Naive thymus-derived CD8-positive, alpha-beta T cell (primary cell): ENCODE results near the gene IFIT1. TPM values are rescaled to one million over a fixed set of nuclear protein-coding genes. Genes with fewer than 3 reads are reported as not detected.

ENCODE experiments used
- ATAC-seq, 2 donors: fragments of 150-1000 bp; cut with Tn5 transposase in 1 of 2; sonication (Bioruptor Pico), chemical (Tn5 transposase) in 1 of 2; 1 replicate in 1 of 2; 2 replicates in 1 of 2; pipeline ENCODE4 v1.10.0; 2021; ENCODE audit warnings: mild to moderate bottlenecking in 2 of 2, moderate library complexity in 2 of 2
- POLR2A ChIA-PET: fragments of 350-600 bp; sonication (Branson Sonifier 250); formaldehyde crosslinking; loops from one replicate; lab custom pipeline; 2021; ENCODE audit warnings: antibody characterized with exemption; lab: Charles Lee
- DNase-seq, 10 donors: peaks; one replicate each; pipeline versions ENCODE4 v3.0.0 to v3.0.0-alpha.2; 2020 to 2022
- H3K27ac Mint-ChIP-seq, 10 donors: one replicate each; pipeline ENCODE4 v1.8.0; 2020 to 2022; ENCODE audit warnings: mild to moderate bottlenecking in 10 of 10, mixed read lengths in 10 of 10, moderate library complexity in 4 of 10, inconsistent platforms in 1 of 10
- H3K27me3 Mint-ChIP-seq, 5 donors: one replicate each; pipeline ENCODE4 v1.8.0; 2021 to 2022; ENCODE audit warnings: mixed read lengths in 5 of 5
- H3K36me3 Mint-ChIP-seq, 3 donors: one replicate each; pipeline ENCODE4 v1.8.0; 2020 to 2022; ENCODE audit warnings: mixed read lengths in 3 of 3, mild to moderate bottlenecking in 2 of 3, inconsistent platforms in 1 of 3
- H3K4me1 Mint-ChIP-seq, 4 donors: one replicate each; pipeline ENCODE4 v1.8.0; 2021 to 2022; ENCODE audit warnings: mixed read lengths in 4 of 4
- H3K4me3 Mint-ChIP-seq, 10 donors: one replicate each; pipeline ENCODE4 v1.8.0; 2020 to 2022; ENCODE audit warnings: mild to moderate bottlenecking in 10 of 10, mixed read lengths in 10 of 10, moderate library complexity in 6 of 10, inconsistent platforms in 1 of 10
- H3K9me3 Mint-ChIP-seq, 9 donors: one replicate each; pipeline ENCODE4 v1.8.0; 2020 to 2022; ENCODE audit warnings: mixed read lengths in 9 of 9, mild to moderate bottlenecking in 3 of 9, inconsistent platforms in 1 of 9, moderate library complexity in 1 of 9
- polyA plus RNA-seq, 3 donors: library from polyadenylated mRNA; unstranded; fragments of 300-500 nt; fragmentation: Illumina TruSeq; gene quantifications; one replicate each; pipeline ENCODE4 v1.2.3, GENCODE V29; 2021
- total RNA-seq, 8 experiments: library from RNA in 2 of 8; stranded (reverse) in 2 of 8; gene quantifications; one replicate each; pipeline ENCODE4 v1.2.3 and lab custom pipeline; 2021 to 2026

Gene IFIT1
- total and polyA plus RNA-seq, 5 experiments from 2014 or later: 1.0 to 6.9 (median 2.9) TPM

- POLR2A ChIA-PET: no interaction called here
- peaks cover 0 to 22% (median under 1%) of the 10 kb centered on the region in 4 donors for H3K4me1 Mint-ChIP-seq
- H3K36me3 Mint-ChIP-seq: peaks cover 1 to 10% (median 2%) of the 10 kb centered on the region in 3 donors
- ATAC-seq (no peak), DNase-seq (no peak)
- peaks cover 3 to 25% (median 11%) of the 10 kb centered on the region in 5 donors for H3K27me3 Mint-ChIP-seq
- peaks cover 0 to 5% (median 0%) of the 10 kb centered on the region in 9 donors for H3K9me3 Mint-ChIP-seq
- H3K27ac Mint-ChIP-seq: no peak overlapping the region
- H3K4me3 Mint-ChIP-seq: no peak overlapping the region
These were observed 40.4 kb upstream of the IFIT1 start for GRCh38 chr10:89351780-89352597.

DNA sequence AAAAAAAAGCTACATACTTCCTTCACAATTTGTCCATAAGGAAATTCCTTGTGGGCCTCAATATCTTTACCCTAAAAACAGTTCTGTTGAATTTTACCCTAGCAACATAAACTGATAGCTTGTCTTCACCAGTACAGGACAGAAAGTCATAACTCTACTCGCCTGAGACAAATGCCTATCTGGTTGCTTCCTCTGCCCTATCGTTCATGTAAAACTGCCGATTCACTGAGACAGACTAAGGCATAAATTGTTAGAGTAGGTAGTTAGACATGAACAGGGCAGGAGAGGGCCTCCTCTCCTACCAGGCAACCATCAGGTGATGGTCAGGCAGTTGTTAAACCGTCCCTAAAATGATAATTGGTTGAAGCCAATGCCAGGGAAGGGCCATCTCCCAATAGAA lies 39.6 kb upstream of the IFIT1 start:
- Mint-ChIP-seq H3K36me3 (peaks cover 1 to 10% (median 2%) of the 10 kb centered on the region in 3 donors), H3K4me3 (no peak overlapping the region), H3K27me3 (peaks cover 3 to 25% (median 12%) of the 10 kb centered on the region in 5 donors), H3K4me1 (peaks cover 0 to 18% (median under 1%) of the 10 kb centered on the region in 4 donors), H3K27ac (no peak overlapping the region), H3K9me3 (peaks cover 0 to 5% (median 0%) of the 10 kb centered on the region in 9 donors)
- POLR2A ChIA-PET: no interaction called here
- DNase-seq: no peak
- ATAC-seq: no peak

- Mint-ChIP-seq H3K27ac (peak overlapping the region in 1 of 10 donors; percentile 31), H3K4me3 (no peak overlapping the region), H3K4me1 (peaks cover 0 to 8% (median under 1%) of the 10 kb centered on the region in 4 donors), H3K9me3 (peaks cover 0 to 5% (median 0%) of the 10 kb centered on the region in 9 donors), H3K27me3 (peaks cover 3 to 17% (median 10%) of the 10 kb centered on the region in 5 donors), H3K36me3 (peaks cover 1 to 10% (median 2%) of the 10 kb centered on the region in 3 donors)
- no peak for ATAC-seq
- no peak for DNase-seq
- POLR2A ChIA-PET: no interaction called here
These were observed 37.0 kb upstream of the IFIT1 start for GRCh38 chr10:89355394-89355931.

GRCh38 chr10:89357096-89357495 lies 35.3 kb upstream of the IFIT1 start:
- H3K9me3 Mint-ChIP-seq: peaks cover 0 to 5% (median 0%) of the 10 kb centered on the region in 9 donors
- peaks cover 1 to 10% (median 2%) of the 10 kb centered on the region in 3 donors for H3K36me3 Mint-ChIP-seq
- ATAC-seq (no peak), DNase-seq (no peak)
- POLR2A ChIA-PET: no interaction called here
- peaks cover 3 to 21% (median 11%) of the 10 kb centered on the region in 5 donors for H3K27me3 Mint-ChIP-seq
- no peak overlapping the region for H3K4me3 Mint-ChIP-seq
- H3K4me1 Mint-ChIP-seq: peaks cover 0 to 5% (median 0%) of the 10 kb centered on the region in 4 donors
- H3K27ac Mint-ChIP-seq: no peak overlapping the region

- DNase-seq: no peak
- H3K27ac Mint-ChIP-seq: no peak overlapping the region
- ATAC-seq: no peak
- peaks cover 0 to 5% (median 0%) of the 10 kb centered on the region in 9 donors for H3K9me3 Mint-ChIP-seq
- H3K4me1 Mint-ChIP-seq: peaks cover 0 to 5% (median under 1%) of the 10 kb centered on the region in 4 donors
- peaks cover 1 to 10% (median 2%) of the 10 kb centered on the region in 3 donors for H3K36me3 Mint-ChIP-seq
- POLR2A ChIA-PET: no interaction called here
- peaks cover 3 to 20% (median 13%) of the 10 kb centered on the region in 5 donors for H3K27me3 Mint-ChIP-seq
- no peak overlapping the region for H3K4me3 Mint-ChIP-seq
These were observed 34.4 kb upstream of the IFIT1 start for GRCh38 chr10:89357975-89358374.

- Mint-ChIP-seq H3K36me3 (no peaks in the 10 kb centered on the region), H3K27ac (no peak overlapping the region), H3K9me3 (no peaks in the 10 kb centered on the region), H3K4me3 (no peak overlapping the region), H3K27me3 (peaks cover 1 to 17% (median 7%) of the 10 kb centered on the region in 5 donors), H3K4me1 (peaks cover 3 to 15% (median 5%) of the 10 kb centered on the region in 4 donors)
- no peak for ATAC-seq
- POLR2A ChIA-PET: no interaction called here
- no peak for DNase-seq
These were observed 32.3 kb upstream of the IFIT1 start for GRCh38 chr10:89360157-89360556.

DNA sequence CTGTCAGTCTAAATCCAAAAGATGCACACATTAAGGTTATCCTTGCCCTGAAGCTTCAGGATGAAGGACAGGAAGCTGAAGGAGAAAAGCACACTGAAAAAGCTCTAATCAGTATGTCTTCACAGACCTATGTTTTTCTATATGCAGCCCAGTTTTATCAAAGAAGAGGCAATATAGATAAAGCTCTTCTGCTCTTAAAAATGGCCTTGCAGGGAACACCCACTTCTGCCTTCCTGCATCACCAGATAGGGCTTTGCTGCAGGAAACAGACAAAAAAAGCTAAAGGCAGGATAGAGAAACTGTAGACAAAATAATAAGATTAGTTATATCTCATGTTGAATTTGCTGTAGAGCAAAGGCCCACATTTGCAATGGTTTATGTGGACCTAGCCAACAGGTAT lies 29.5 kb upstream of the IFIT1 start:
- ATAC-seq: no peak
- POLR2A ChIA-PET: no interaction called here
- Mint-ChIP-seq H3K9me3 (no peaks in the 10 kb centered on the region), H3K27me3 (peaks cover 0 to 17% (median 6%) of the 10 kb centered on the region in 5 donors), H3K36me3 (no peaks in the 10 kb centered on the region), H3K27ac (no peak overlapping the region), H3K4me1 (peaks cover 3 to 23% (median 4%) of the 10 kb centered on the region in 4 donors), H3K4me3 (no peak overlapping the region)
- DNase-seq: no peak

- H3K27me3 Mint-ChIP-seq: peaks cover 0 to 17% (median 6%) of the 10 kb centered on the region in 5 donors
- no peak for DNase-seq
- no peaks in the 10 kb centered on the region for H3K36me3 Mint-ChIP-seq
- H3K9me3 Mint-ChIP-seq: no peaks in the 10 kb centered on the region
- no peak overlapping the region for H3K27ac Mint-ChIP-seq
- H3K4me3 Mint-ChIP-seq: no peak overlapping the region
- peaks cover 3 to 30% (median 4%) of the 10 kb centered on the region in 4 donors for H3K4me1 Mint-ChIP-seq
- POLR2A ChIA-PET: no interaction called here
- ATAC-seq: no peak
These were observed 28.5 kb upstream of the IFIT1 start for GRCh38 chr10:89363729-89364442.

- Mint-ChIP-seq H3K27ac (no peak overlapping the region), H3K9me3 (no peaks in the 10 kb centered on the region), H3K4me1 (peaks cover 3 to 35% (median 7%) of the 10 kb centered on the region in 4 donors), H3K36me3 (no peaks in the 10 kb centered on the region), H3K4me3 (no peak overlapping the region), H3K27me3 (peaks cover 0 to 17% (median 6%) of the 10 kb centered on the region in 5 donors)
- ATAC-seq: no peak
- POLR2A ChIA-PET: no interaction called here
- DNase-seq: no peak
These were observed 27.9 kb upstream of the IFIT1 start for GRCh38 chr10:89364531-89364930.

DNA sequence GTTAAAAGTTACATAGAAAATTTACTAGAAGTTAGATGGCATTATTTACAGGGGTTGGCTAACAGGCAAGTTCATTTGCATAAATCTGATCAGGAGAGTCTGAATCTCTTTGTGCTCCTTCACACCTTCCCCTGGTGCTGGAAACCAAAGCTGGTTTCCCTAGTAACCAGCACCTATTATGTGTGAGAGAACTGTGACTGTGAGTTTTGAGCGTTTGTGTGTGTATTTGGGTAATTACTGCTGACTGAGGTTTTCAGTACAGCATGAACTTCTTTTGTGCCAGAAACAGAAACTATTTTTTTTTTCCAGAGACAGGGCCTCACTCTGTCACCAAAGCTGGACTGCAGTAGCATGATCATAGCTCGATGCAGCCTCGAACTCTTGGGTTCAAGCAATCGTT lies 24.9 kb upstream of the IFIT1 start:
- DNase-seq (peak in 1 of 10 donors; percentile 13), ATAC-seq (no peak)
- Mint-ChIP-seq H3K4me1 (peaks cover 2 to 37% (median 7%) of the 10 kb centered on the region in 4 donors), H3K4me3 (no peak overlapping the region), H3K36me3 (no peaks in the 10 kb centered on the region), H3K9me3 (no peaks in the 10 kb centered on the region), H3K27ac (no peak overlapping the region), H3K27me3 (peaks cover under 1 to 5% (median 3%) of the 10 kb centered on the region in 5 donors)
- POLR2A ChIA-PET: no interaction called here

DNA sequence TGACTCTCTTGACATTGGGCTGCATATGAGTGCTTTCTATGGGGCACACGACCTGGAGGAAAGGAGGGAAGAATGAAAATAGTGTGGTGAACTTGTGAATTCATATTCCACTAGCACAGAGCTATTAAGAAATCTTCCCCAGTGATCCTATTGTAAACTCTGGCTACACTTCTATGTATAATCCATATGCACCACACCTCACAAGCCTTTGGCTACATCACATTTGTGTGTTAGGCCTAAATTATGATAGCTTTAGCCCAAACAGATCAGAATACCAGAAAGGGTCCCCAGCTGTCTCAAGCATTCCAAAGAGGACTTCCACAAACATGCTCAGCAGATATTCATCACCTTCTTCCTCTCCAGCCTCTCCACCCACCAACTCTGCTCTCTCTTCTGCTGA lies 24.3 kb upstream of the IFIT1 start:
- Mint-ChIP-seq H3K4me1 (peaks cover 2 to 34% (median 7%) of the 10 kb centered on the region in 4 donors), H3K9me3 (no peaks in the 10 kb centered on the region), H3K4me3 (no peak overlapping the region), H3K27ac (no peak overlapping the region), H3K36me3 (no peaks in the 10 kb centered on the region), H3K27me3 (peaks cover 0 to 6% (median 5%) of the 10 kb centered on the region in 5 donors)
- POLR2A ChIA-PET: interaction anchor here (1.8 kb wide), 1 partner anchor 66 kb away, joined by 6 read pairs; the partner anchor contains the start of gene IFIT2
- ATAC-seq (no peak), DNase-seq (no peak)
